ENCODE results near the gene CENPT.
"Not testable (repeated sequence)": the region's sequence is repeated elsewhere in the genome, so short reads cannot be mapped to it uniquely, and the experiment has no call there.

Gene CENPT

DNA sequence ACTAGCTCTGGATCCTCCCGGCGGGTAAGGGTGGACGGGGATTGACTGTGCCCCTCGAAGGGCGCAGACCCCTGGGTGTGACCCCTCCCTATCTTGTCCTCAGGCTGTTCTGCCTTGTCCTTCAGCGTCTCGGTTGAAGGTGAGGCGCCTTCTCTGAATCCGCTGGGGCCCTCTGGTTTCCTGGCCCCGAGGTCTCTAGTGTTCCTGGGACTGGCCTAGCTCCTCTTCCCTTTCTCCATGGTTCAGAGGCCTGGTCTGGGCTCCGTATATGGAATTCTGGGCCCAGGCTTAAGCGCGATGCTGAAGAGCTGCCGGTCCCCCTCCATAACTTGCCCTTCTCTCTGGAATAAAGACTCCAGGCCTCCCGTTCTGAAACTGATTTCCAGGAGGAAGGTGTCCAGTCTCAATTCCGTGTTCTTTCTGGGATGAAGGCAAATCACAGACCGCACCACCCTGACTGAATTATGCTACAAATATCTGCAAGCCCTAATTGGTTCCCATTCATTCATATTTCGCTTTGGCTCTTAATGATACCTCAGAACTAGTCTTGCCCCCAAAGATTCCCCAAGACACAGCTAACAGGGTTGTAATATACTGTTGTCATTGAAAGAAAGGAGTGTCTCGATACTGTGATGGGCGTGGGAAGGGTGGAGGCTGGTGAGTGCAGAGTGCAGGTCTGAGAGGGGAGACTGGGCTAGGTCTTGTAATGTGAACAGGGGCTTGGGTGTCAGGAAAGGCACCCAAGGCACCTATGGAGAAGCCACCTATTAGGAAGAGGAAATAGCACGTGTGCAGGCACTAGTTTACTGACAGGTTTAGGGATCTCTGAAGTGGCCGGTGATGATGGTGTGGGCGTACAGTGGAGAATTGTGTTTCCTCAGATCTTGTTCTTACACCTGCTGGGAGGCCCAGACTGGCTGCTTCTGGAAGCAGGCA, 26.2 kb upstream of the CENPT start:
- no peak for DNase-seq

DNA sequence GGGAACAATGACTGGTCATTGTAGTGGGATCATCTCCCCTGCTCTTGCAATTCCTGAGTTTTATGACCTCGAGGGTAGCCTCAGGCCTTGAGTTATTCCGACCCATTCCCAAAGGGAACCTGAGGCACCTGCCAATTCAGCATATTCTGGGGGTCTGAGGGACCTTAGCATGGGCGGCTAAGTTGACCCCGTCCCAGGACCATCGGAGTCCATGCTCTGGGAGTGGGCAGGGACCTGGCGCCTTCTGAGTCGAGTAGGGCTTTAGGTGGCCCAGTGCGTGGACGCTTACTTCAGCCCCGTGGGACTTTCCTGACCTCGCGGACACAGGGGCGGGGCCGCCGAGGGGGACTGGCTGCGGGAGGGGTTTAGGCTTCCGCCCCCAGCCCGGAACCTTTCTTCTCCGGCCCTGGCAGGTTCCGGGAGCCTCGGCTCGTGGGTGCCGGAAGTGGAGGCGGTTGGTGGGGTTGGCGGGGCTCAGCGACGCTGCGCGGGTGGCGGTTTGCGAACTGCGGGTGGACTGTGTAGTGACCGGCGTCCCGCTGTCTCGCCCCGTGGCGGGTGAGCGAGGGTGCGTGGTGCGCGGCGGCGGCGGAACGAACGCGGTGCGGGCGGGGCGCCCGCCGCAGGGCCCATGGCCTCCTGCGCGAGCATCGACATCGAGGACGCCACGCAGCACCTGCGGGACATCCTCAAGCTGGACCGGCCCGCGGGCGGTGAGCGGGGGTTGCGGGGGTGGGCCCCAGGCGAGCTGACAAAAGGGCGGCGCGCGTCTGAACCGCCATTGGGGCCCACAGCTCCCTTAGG, 25.3 kb upstream of the CENPT start, which contains the start of gene EDC4:
Gene EDC4 (plus strand): TSS at position 422 of the 804 bp plus-strand sequence. CDS start 210 bp downstream, at position 632.
- peak; percentile 55 for DNase-seq

DNA sequence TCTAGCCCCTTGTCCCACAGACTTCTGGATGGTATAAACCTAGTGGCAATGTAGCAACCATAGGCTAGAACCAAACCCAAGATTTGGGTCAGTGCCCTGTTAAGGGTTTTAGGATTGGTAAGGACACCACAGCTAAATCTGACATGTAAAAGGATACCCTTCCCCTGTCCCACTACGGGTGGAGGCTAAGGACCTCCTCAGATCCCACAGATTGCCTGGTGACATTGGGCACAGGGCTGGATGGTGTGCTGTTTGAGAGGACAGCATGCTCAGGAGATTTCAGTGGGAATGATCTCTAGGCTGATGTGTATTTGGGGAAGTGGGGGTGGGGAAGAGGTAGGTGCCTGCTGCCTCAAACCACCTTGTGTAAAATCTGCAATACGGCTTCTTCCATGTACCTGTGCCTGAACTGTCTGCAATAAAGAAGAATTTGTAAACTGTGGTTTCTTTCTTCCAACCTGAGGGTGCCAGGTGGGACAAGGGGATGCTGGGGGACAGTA, 24.7 kb upstream of the CENPT start:
- DNase-seq: no peak

DNA sequence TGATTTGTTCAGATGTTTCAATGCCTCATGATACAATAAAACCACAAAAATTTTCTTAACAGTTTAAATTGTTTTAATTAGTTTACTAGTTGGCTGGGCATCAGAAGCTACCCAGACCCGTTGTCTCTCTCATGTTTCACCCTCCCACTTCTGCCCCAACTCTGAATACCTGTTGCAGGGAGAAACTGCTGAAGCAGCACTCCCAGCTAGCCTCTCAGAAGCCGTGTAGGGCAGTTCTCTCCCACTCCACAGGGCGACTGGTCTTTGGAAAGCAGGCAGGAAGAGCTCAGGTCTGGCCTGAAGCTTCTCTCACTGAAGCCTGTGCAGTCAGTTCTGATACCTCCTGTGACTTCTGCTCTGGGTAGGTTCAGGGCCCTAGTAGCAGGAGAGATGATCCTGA, 23.8 kb upstream of the CENPT start:
- DNase-seq: no peak

DNA sequence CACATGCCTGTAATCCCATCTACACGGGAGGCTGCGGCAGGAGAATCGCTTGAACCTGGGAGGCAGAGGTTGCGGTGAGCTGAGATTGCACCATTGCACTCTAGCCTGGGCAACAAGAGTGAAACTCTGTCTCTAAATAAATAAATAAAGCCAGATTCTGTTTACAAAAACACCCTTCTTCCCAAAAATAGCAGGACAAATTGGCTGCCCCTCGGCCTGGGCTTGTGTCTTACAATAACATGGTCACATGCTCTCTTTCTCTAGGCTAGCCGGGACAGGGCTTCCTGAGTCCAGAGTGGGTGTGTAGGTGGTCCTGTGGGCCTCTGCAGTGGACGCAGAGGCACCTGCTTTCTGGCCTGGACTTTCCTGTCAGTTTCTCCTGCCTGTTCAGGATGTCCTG, 22.2 kb upstream of the CENPT start:
- DNase-seq: no peak

DNA sequence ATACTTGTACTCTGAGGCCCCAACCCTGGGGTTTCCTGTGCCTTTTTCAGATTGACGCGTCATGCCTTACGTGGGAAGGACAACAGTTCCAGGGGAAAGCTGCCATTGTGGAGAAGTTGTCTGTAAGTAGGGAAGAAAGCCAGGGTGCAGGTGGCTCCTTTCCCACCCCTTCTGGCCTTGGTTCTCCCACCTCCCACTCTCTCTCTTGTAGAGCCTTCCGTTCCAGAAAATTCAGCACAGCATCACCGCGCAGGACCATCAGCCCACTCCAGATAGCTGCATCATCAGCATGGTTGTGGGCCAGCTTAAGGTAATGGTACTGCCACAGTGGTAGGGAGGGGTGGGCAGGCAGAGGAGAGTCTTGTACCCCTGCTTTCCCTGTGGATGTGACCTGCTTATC, 20.8 kb upstream of the CENPT start:
- no peak for DNase-seq

DNA sequence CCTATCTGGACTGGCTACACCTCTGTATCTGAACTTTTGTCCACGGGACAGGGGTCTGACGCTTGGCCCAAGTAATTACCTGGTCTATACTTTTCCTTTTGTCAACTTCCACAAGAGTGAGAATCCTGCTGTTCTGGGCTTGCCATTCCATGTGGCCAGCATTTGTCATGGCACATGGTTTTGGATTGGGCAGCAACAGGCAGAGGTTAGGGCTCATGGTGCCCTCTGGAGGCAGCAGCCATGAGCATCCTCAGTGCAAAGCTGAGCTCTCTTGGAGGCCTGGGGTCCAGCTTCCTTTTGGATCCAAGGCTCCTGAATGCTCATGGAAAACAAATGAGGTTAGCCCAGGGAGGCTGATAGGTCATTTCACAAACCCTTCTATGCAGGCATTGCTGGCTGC, 17.8 kb upstream of the CENPT start:
- no peak for DNase-seq

DNA sequence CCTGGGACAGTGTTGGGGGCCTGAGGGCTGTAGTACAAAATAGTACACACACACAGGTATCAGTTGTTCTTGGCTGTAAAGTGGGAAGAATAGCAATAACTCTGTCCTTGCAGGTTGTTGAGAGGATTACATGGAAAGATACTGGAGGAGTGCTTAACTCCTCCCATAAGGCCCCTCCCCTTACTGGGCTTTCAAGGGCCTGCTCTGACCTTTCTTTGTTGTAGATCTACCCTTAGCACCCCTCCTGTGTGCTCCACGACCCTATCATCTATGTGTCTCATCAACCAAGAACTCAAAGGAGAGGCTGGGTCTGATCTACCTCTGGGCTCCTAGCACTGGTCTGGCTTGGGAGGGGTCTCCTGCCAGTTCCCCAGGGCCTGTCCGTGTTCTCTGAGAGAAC, 17.1 kb upstream of the CENPT start:
- DNase-seq: no peak

DNA sequence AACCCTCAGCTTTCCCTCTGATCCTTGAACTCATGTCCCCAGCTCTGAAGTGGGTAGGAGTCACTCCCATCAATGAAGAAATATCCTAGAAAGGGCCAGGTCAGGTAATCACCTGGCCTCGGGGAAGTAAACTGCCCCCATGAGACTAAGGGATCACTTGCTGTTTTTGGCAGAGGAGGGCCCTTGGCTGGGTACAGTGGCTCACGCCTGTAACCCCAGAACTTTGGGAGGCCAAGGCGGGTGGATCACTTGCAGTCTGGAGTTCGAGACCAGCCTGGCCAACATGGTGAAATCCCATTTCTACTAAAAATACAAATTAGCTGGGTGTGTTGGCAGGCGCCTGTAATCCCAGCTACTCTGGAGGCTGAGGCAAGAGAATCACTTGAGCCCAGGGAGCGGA, 16.6 kb upstream of the CENPT start:
- not testable (repeated sequence) for DNase-seq

DNA sequence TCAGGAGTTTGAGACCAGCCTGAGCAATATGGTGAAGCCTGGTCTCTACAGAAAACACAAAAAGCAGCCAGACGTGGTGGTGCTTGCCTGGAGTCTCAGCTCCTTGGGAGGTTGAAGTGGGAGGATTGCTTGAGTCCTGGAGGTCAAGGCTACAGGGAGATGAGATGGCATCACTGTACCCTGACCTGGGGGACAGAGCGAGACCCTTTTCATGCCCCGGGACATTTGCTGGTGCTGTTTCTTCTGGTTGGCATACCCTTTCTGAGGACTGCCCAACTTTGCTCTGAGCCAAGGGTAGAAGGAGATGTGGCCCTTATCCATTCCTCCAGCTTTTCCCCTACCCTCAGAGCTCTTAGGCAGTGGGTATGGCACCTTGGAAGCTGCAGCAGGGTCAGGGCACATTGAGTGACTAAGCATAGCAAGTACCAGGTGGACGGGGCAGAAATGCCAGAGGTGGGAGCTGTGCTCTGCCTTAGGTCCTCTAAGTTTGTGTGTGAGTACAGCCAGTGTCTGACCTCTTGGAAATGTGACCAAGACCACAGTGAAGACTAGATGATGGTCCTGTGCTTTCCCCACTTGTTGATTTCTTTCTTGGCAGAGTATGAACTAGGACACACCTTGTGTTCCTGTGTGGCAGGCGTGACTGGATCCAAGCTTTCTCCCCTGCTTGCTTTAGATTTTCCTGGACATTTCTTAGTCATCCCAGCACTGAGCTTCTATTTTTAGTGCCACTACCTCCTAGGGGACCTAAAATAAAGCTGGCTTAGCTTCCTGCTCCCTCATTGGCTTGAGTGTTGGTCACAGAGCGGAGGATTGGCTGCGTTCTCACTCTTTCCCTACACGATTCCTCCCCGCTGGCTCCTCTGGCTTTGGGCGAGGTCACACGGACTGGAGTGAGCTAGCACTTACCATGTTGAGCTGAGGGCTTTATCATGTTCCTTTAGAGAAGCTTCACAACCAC, 15.4 kb upstream of the CENPT start:
- peak; percentile 32 for DNase-seq

DNA sequence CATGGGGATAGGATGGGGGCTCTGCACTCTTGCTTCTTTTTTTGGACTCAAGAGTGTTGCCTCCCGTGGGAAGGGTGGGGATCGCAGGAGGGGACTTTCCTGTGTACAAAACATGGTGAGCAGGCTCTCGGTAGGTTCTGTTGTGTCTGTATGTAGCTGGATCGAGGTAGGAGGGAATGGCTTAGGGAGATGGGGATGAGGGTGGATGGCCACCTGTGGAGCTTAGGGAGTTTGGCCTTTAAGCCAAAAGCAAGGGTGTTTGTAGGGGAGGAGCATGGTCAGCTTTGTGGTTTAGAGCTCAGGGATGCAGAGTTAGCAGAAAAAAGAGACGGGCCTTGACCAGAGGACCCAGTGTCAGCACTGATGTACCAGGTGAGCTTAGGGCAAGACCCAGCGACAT, 14.4 kb upstream of the CENPT start:
- no peak for DNase-seq

DNA sequence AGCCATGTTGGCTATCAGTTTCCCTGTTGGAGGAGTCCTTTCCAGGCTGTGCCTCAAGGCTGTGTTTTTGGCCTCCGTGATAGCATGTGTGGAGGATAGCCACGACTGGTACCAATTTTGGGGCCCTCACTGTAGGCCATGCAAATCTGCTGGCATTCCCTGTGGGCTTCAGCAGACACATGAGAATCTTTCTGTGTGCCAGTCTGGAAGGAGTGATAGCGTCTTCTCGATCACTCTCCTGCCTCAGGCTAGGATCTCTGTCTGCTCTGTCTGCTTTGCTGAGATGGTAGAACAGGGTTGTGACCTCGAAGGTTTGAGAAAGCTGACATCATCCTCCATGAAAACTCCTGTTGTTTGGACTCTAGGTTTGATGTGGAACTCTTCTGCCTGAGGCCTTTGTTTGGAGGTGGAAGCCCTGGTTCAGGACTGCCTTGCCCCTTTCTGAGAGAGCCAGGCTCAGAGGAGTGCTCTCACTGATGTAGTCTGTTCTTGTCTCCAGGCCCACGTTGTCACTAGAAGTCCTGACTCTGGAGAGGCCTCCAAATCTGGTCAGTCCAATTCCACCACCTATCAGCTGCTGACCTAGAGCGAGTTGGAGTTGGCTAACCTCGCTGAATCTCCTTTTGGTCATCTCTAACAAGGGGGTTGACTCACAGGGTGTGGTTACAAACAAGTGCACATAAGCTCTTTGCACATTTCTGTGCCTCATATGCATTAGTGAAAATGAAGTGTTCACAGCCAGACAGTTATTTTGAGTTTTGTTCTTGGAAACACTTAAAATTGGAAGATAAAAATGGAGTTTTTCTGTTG, 13.3 kb upstream of the CENPT start:
- no peak for DNase-seq

DNA sequence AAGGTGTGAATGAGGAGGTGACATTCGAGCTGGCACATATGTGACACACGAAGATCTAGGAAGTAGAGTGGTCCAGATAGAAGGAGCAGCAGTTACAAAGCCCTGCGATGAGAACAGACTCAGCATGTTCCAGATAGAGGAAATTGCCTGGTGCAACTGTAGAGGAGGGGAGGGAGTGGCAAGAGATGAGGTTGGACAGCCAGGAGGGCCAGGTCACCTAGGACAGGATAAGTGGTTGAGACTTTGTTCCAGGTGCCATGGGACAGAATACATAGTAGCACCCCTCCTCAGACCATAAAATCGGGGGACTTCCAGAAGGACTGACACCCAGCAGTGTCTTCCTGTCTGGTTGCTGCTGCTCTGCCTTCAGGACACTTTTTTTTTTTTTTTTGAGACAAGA, 11.0 kb upstream of the CENPT start:
- no peak for DNase-seq

DNA sequence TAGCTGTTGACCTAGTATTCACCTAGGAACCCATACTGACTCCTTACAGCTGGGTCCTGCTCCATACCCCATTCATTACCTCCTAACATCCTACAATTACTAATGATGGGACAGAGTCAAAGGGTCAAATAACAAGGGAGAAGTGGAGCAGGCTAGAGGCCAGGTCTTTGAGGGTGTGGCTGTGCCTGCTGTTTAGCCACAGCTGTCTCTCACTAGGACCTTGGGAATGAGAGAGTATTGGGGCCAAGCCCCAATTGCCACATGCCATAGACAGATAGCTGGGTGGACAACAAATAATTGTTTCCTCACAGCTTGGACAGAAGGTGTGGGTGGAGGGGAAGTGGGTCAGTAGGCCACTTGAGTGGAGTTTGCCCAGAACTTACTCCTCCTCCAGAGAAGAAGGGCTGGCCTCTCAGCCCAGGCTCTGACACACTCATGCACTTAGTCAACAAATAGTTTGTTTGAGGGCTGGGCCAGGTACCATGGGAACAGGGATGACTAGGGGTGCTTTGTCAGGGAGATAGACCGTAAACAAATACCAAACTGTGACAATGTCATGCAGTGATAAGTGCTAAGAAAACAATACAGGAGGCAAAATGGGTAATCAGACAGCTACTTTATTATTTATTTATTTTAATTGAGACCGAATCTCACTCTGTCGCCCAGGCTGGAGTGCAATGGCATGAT, 10.2 kb upstream of the CENPT start:
- DNase-seq: peak; percentile 66

DNA sequence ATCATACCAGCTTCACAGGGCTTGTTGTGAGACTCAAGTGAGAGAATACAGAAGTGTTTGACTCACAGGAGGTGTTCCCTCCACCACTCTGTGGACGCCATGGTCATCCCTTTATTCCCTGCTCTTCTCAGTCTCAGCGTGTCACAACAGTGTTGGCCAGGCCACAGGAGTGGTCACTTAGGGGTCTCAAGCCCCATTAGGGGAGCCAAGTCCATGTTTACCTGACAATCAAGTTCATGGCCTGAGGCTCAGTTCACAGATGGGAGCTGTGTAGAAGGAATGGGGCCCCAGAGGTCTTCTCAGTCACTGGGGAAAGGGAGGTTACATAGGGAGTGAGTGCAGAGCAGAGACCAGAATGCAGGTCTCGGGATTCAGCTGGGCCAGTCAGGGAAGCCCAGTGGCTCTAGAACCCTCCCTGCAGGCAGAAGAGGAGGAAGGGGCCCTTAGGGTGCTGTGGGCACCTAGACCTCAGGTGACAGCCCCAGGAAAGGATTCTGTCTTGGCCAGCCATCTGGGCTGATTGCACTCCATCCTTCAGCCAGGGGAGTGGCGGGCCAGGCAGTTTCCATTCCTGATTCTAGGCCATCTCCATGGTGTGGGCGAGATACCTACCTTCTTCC, 9.5 kb upstream of the CENPT start:
- DNase-seq: no peak

DNA sequence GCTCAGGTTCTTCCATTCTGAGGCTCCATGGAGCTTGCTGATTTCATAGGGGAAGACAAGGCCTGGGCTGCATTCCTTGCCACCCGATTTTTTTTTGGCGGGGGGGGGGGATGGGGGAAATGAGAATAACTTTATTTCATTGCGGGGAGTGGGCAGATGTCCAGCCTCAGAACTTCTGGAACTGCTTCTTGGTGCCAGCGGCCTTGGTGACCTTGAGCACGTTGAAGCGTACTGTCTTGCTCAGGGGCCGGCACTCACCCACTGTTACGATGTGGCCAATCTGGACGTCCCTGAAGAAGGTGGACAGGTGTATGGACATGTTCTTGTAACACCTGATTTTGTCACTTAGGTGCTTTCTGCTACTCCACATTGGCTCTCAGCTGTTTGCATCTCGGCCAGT, 8.3 kb upstream of the CENPT start:
- no peak for DNase-seq

DNA sequence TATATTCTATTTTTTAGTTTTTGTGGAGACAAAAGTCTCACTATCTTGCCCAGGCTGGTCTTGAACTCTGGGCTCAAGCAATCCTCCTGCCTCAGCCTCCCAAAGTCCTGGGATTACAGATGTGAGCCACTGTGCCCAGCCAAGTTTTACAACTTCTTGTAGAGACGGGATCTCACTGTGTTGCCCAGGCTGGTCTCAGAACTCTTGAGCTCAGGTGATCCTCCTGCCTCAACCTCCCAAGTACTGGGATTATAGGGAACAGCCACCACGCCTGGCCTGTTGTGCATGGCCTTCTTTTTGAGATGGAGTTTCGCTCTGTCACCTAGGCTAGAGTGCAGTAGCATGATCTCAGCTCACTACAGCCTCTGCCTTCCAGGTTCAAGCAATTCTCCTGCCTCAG, 6.2 kb upstream of the CENPT start:
- no peak for DNase-seq

DNA sequence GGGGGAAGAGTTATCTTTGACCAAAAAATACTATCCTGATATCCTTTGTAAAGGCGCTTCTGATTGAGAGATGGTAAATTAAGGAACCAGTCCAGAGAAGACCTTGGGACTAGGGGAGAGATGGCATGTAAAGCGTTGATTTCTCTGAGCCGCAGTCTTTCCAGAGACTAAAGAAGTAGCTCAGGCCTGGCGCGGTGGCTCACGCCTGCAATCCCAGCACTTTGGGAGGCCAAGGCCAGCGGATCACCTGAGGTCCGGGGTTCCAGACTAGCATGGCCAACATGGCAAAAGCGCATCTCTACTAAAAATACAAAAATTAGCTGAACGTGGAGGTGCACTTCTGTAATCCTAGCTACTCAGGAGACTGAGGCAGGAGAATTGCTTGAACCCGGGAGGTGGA, 625 bp upstream of the CENPT start:
- no peak for DNase-seq

DNA sequence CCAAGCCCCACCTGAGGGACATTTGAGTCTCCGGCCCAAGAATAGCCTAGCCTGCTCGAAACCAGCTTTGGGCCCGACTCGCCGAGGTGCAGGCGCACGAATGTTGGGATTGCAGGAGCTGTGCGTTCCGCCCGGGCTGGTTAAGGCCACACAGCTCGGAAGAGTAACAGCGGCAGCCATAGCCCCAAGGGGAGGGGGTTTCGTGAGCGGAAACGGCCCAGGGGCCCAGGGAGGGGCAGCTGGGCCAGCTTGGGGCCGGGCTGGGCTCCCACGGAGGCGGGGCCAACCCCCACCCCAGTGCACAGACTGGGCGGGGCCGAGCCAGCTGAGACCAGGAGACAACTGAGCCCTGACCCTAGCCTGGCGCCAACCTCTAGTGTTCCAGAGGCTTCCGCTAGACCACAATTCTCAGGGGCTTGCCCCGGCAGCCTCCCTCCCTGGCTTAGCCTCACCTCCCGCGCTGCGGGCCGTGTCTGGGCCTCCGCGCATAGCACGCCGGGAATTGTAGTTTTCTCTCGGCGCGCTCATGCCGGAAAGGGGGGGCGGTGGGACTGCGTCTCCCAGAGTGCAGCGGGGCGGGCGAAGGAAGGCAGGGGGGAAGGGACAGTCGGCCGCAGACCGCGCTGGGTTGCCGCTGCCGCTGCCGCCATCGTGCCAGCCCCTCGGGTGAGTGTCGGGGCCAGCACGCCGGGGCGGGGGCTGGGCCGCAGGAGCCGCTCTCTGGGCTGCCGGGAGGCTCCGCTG, 1.0 kb downstream of the CENPT start, which contains the start of gene NUTF2:
Gene NUTF2 (plus strand): TSS at position 614 of the 744 bp plus-strand sequence. CDS start 18,198 bp downstream, outside the sequence.
- DNase-seq: peak; percentile 90

DNA sequence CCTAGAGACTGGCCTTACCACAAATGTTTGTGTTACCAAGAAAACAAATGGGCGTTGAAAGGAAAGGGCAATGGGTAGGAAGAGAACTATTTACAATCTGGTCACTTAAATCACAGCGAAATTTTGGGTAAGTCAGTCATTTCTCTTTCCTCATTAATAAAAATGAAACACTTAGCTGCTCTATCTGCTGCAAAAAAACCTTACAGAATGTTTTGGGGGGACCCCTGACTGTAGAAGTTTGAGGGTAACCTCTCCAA, 1.5 kb downstream of the CENPT start:
- DNase-seq: no peak

Data from GOT3 (cell line).